HepG2 (cell line): ENCODE measurements around the gene SLC25A47. TPM values are rescaled to one million over a fixed set of nuclear protein-coding genes. Genes with fewer than 3 reads are reported as not detected.

ENCODE experiments used
- AHDC1 ChIP-seq: sonication (generic); formaldehyde crosslinking; IDR thresholded peaks from 2 replicates; pipeline ENCODE4 v1.5.1; 2020; ENCODE audit warnings: mild to moderate bottlenecking, missing genetic modification reagents, borderline replicate concordance
- ATF2 ChIP-seq: sonication (generic); formaldehyde crosslinking; IDR thresholded peaks from 2 replicates; pipeline ENCODE4 v1.4.0; 2020; ENCODE audit warnings: missing genetic modification reagents
- DDIT3 ChIP-seq: sonication (generic); formaldehyde crosslinking; IDR thresholded peaks from 2 replicates; pipeline ENCODE4 v1.4.0; 2020; ENCODE audit warnings: mild to moderate bottlenecking, missing genetic modification reagents
- ERF ChIP-seq: IDR thresholded peaks from 2 replicates; pipeline ENCODE4 v1.6.1; 2018; ENCODE audit warnings: missing biosample characterization, missing genetic modification reagents
- ESRRA ChIP-seq: sonication (generic); formaldehyde crosslinking; IDR thresholded peaks from 2 replicates; pipeline ENCODE4 v1.5.1; 2020; ENCODE audit warnings: mild to moderate bottlenecking, low read depth, missing genetic modification reagents
- ETV6 ChIP-seq: sonication (generic); formaldehyde crosslinking; conservative IDR thresholded peaks from 2 replicates; pipeline ENCODE4 v1.4.0; 2020; ENCODE audit warnings: missing genetic modification reagents
- KLF11 ChIP-seq: IDR thresholded peaks from 2 replicates; pipeline ENCODE4 v1.6.1; 2016; ENCODE audit warnings: missing compliant biosample characterization
- MTA3 ChIP-seq: sonication (generic); formaldehyde crosslinking; IDR thresholded peaks from 2 replicates; pipeline ENCODE4 v1.4.0; 2020; ENCODE audit warnings: missing genetic modification reagents
- NCOA2 ChIP-seq: sonication (generic); formaldehyde crosslinking; IDR thresholded peaks from 2 replicates; pipeline ENCODE4 v1.8.0; 2022; ENCODE audit warnings: inconsistent platforms
- POLR2AphosphoS5 ChIP-seq: IDR thresholded peaks from 2 replicates; pipeline ENCODE4 v1.6.1; 2012; ENCODE audit warnings: low read depth, low read length
- REXO4 ChIP-seq: sonication (generic); formaldehyde crosslinking; IDR thresholded peaks from 2 replicates; pipeline ENCODE4 v1.8.0; 2022; ENCODE audit warnings: missing genetic modification reagents, mild to moderate bottlenecking, borderline replicate concordance
- RFX1 ChIP-seq: fragments of 450-650 bp; IDR thresholded peaks from 2 replicates; pipeline ENCODE4 v1.6.1; 2017
- SP5 ChIP-seq: IDR thresholded peaks from 2 replicates; pipeline ENCODE4 v1.6.1; 2016; ENCODE audit warnings: low read depth, borderline replicate concordance
- TFDP2 ChIP-seq: sonication (generic); formaldehyde crosslinking; IDR thresholded peaks from 2 replicates; pipeline ENCODE4 v1.4.0; 2020; ENCODE audit warnings: missing genetic modification reagents
- ZNF546 ChIP-seq: sonication (generic); formaldehyde crosslinking; conservative IDR thresholded peaks from 2 replicates; pipeline ENCODE4 v1.8.1; 2023; ENCODE audit warnings: mild to moderate bottlenecking, missing genetic modification reagents
- ZNF615 ChIP-seq: sonication (generic); formaldehyde crosslinking; IDR thresholded peaks from 2 replicates; pipeline ENCODE4 v1.5.0; 2020; ENCODE audit warnings: mild to moderate bottlenecking, missing genetic modification reagents, borderline replicate concordance
- ZSCAN22 ChIP-seq: sonication (generic); formaldehyde crosslinking; IDR thresholded peaks from 2 replicates; pipeline ENCODE4 v1.4.0; 2020; ENCODE audit warnings: mild to moderate bottlenecking, missing genetic modification reagents
- polyA plus RNA-seq, 8 experiments: library from polyadenylated mRNA; depleted of rRNA in 3 of 8; stranded (reverse) in 7 of 8; unstranded in 1 of 8; fragments of >200 nt; fragmentation: Illumina TruSeq in 4 of 8; extraction: Trizol in 4 of 8; gene quantifications; 2 replicates each; pipeline versions ENCODE4 v1.2.1 to v1.2.3, GENCODE V29; 2011 to 2016; ENCODE audit warnings: low read depth in 4 of 8, missing spikeins in 1 of 8, mixed read lengths in 1 of 8; ENCODE audit not compliant: insufficient read depth in 1 of 8
- total RNA-seq, 5 experiments: library from RNA; depleted of rRNA; stranded (reverse); fragments of >200 nt; fragmentation: Illumina TruSeq; extraction: Trizol; gene quantifications; 2 replicates each; pipeline ENCODE4 v1.2.3, GENCODE V29; 2016; ENCODE audit warnings: low read depth in 1 of 5
- TF ChIP-seq, protein P1 (sequence below): sonication (generic); formaldehyde crosslinking; IDR thresholded peaks from 2 replicates; pipeline ENCODE4 v1.4.0; 2020; ENCODE audit warnings: low read depth, mild to moderate bottlenecking, missing genetic modification reagents
- TF ChIP-seq, protein P2 (sequence below): sonication (generic); formaldehyde crosslinking; IDR thresholded peaks from 2 replicates; pipeline ENCODE4 v1.8.1; 2023; ENCODE audit warnings: mild to moderate bottlenecking, inconsistent platforms, moderate library complexity, missing genetic modification reagents, borderline replicate concordance

Gene SLC25A47
- total and polyA plus RNA-seq, 2 of the 13 experiments (the other 11 are each of a cell fraction or from before 2014, with no cell fraction given): 1.0 to 1.7 TPM

- TF ChIP-seq AHDC1 (no peak), ETV6 (CRISPR knock-in tag) (no peak), NCOA2 (CRISPR knock-in tag) (no peak; the same call in 1 of the 2 replicates), ERF (CRISPR knock-in tag) (no peak), SP5 (CRISPR knock-in tag) (no peak), MTA3 (CRISPR knock-in tag) (no peak), ESRRA (CRISPR knock-in tag) (no peak), RFX1 (no peak), POLR2AphosphoS5 (peak; percentile 46; the same call in 1 of the 2 replicates), KLF11 (CRISPR knock-in tag) (no peak), ZSCAN22 (no peak), ATF2 (CRISPR knock-in tag) (0 out of 2 replicates have a peak, but pooled peaks have one; percentile 30), ZNF615 (CRISPR knock-in tag) (no peak), REXO4 (CRISPR knock-in tag) (no peak), ZNF546 (0 out of 2 replicates have a peak, but pooled peaks have one; percentile 36), DDIT3 (CRISPR knock-in tag) (no peak), TFDP2 (CRISPR knock-in tag) (peak; percentile 43; the same call in 1 of the 2 replicates)
- TF ChIP-seq, protein P1, sequence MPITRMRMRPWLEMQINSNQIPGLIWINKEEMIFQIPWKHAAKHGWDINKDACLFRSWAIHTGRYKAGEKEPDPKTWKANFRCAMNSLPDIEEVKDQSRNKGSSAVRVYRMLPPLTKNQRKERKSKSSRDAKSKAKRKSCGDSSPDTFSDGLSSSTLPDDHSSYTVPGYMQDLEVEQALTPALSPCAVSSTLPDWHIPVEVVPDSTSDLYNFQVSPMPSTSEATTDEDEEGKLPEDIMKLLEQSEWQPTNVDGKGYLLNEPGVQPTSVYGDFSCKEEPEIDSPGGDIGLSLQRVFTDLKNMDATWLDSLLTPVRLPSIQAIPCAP (CRISPR knock-in tag): no peak
- TF ChIP-seq, protein P2, sequence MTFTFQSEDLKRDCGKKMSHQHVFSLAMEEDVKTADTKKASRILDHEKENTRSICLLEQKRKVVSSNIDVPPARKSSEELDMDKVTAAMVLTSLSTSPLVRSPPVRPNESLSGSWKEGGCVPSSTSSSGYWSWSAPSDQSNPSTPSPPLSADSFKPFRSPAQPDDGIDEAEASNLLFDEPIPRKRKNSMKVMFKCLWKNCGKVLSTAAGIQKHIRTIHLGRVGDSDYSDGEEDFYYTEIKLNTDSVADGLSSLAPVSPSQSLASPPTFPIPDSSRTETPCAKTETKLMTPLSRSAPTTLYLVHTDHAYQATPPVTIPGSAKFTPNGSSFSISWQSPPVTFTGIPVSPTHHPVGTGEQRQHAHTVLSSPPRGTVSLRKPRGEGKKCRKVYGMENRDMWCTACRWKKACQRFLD: no peak
Measured at GRCh38 chr14:100306101-100306997, 16.8 kb upstream of the SLC25A47 start, which contains the start of gene SLC25A29 (continued).
